ENCODE measurements around the gene APBA1. TPM values are rescaled to one million over a fixed set of nuclear protein-coding genes. Genes with fewer than 3 reads are reported as not detected.
"Not testable (repeated sequence)": the region's sequence is repeated elsewhere in the genome, so short reads cannot be mapped to it uniquely, and the experiment has no call there.

Gene APBA1
- total and polyA plus RNA-seq, 2 of the 8 experiments (the other 6 are each of a cell fraction or from before 2014, with no cell fraction given) = 0.36 to 0.60 TPM

GRCh38 chr9:69596906-69597305, 75.3 kb downstream of the APBA1 start:
- H3K79me1 ChIP-seq (ENCODE audit: low read depth, low read length); H3K4me1 ChIP-seq (replicated peaks in 1 of 4; ENCODE audit: control insufficient read depth in 3 of 4, insufficient read depth in 4 of 4, low read length in 3 of 4); H3K23ac ChIP-seq (ENCODE audit: insufficient read length); H3K14ac ChIP-seq (ENCODE audit: insufficient read length); H3K27me3 ChIP-seq (replicated peaks in 1 of 4; ENCODE audit: control insufficient read depth in 3 of 4, extremely low read depth in 1 of 4, insufficient read depth in 3 of 4, low read length in 3 of 4); H3K79me2 ChIP-seq (ENCODE audit: control insufficient read depth in 1 of 2, insufficient read depth in 2 of 2, low read length in 2 of 2); H2BK20ac ChIP-seq (ENCODE audit: low read length); H2AFZ ChIP-seq (ENCODE audit: low read length); H2BK120ac ChIP-seq (replicated peaks; ENCODE audit: low read depth, low read length); H2BK5ac ChIP-seq (ENCODE audit: low read depth, low read length); H4K91ac ChIP-seq (replicated peaks; ENCODE audit: insufficient read length, low read length); H2AK5ac ChIP-seq (ENCODE audit: low read depth, low read length); FAIRE-seq; H3K56ac ChIP-seq (replicated peaks; ENCODE audit: insufficient read length, low read depth, low read length); H3K4me2 ChIP-seq (ENCODE audit: insufficient read depth in 1 of 2, low read depth in 2 of 2, low read length in 2 of 2); H2BK15ac ChIP-seq (ENCODE audit: low read length); CTCF ChIA-PET (ENCODE audit: partially characterized antibody); H3K4ac ChIP-seq (replicated peaks; ENCODE audit: insufficient read length, low read depth, low read length); H4K20me1 ChIP-seq (replicated peaks in 1 of 2; ENCODE audit: control insufficient read depth in 1 of 2, insufficient read depth in 2 of 2, low read length in 2 of 2); H3K23me2 ChIP-seq (ENCODE audit: low read depth, low read length); H3K4me3 ChIP-seq (ENCODE audit: extremely low read depth in 1 of 4, insufficient read depth in 2 of 4, low read depth in 3 of 4, low read length in 4 of 4); H3K36me3 ChIP-seq (ENCODE audit: control insufficient read depth in 2 of 4, insufficient read depth in 4 of 4, low read length in 3 of 4); H3K27ac ChIP-seq (ENCODE audit: low read depth, low read length); H4K8ac ChIP-seq (ENCODE audit: extremely low read depth, insufficient read depth, low read length); H3K9ac ChIP-seq (replicated peaks in 1 of 4; ENCODE audit: extremely low read depth in 1 of 4, low read depth in 3 of 4, low read length in 3 of 4); H2BK12ac ChIP-seq (ENCODE audit: low read depth, low read length); H4K5ac ChIP-seq (ENCODE audit: insufficient read length, low read depth, low read length); H3K9me3 ChIP-seq (ENCODE audit: insufficient read depth in 2 of 2, low read depth in 1 of 2, low read length in 1 of 2); DNase-seq (ENCODE audit: low read depth in 1 of 2, low spot score in 2 of 2); H3K18ac ChIP-seq (ENCODE audit: extremely low read depth, low read length); POLR2A ChIA-PET (ENCODE audit: partially characterized antibody): not testable (repeated sequence)
- 73% methylated on average over 1 of the region's 1 CpG; no CpG with 5 or more reads in 1 of the 2 experiments for WGBS, 2 experiments (ENCODE audit: extremely low coverage in 1 of 2, insufficient coverage in 1 of 2, insufficient read length in 1 of 2, insufficient replicate concordance in 2 of 2, low coverage in 1 of 2, low lambda C conversion rate in 2 of 2, missing lambda C conversion rate in 1 of 2)

Data from H1 (cell line).